ENCODE measurements around the gene GMIP. TPM values are rescaled to one million over a fixed set of nuclear protein-coding genes. Genes with fewer than 3 reads are reported as not detected.
"Not testable (repeated sequence)": the region's sequence is repeated elsewhere in the genome, so short reads cannot be mapped to it uniquely, and the experiment has no call there.

The GMIP gene
- total and polyA plus RNA-seq, 3 donors from 2014 or later, result 8.8 to 15.2 (median 13.4) TPM

GRCh38 chr19:19619181-19619848 is 24.1 kb downstream of the GMIP start:
- Histone ChIP-seq H3K4me1 (peaks cover 16% of the 10 kb centered on the region), H3K27me3 (no peaks in the 10 kb centered on the region), H3K27ac (no peak overlapping the region), H3K9me3 (no peaks in the 10 kb centered on the region), H3K36me3 (ENCODE audit: low read depth, missing control alignments) (no peaks in the 10 kb centered on the region), H3K4me3 (peak overlapping the region; percentile 57 to 62)
- WGBS, 2 donors, result 20 to 33% methylated on average over 19 to 21 of the region's 21 CpGs
- TF ChIP-seq POLR2A (IDR thresholded peaks at IDR 0.05) (no peak), CTCF (IDR thresholded peaks at IDR 0.05) (no peak)
- no peak for DNase-seq
- intact Hi-C loops (cut with DNase I; ENCODE audit: low total_unique reads), result no loop called here

GRCh38 chr19:19618219-19619051 is 25.0 kb downstream of the GMIP start, which contains the start of gene PBX4:
TSS of gene PBX4 (minus strand) at chr19:19618687. CDS start at chr19:19618629, 58 bp downstream.
- Histone ChIP-seq H3K4me3 (peak within 1 kb of the TSS; percentile 57 to 62), H3K4me1 (peaks cover 13% of the 10 kb centered on the region), H3K9me3 (no peaks in the 10 kb centered on the region), H3K27ac (no peak within 1 kb of the TSS), H3K36me3 (ENCODE audit: low read depth, missing control alignments) (no peaks in the 10 kb centered on the region), H3K27me3 (no peaks in the 10 kb centered on the region)
- no peak for TF ChIP-seq POLR2A (IDR thresholded peaks at IDR 0.05)
- DNase-seq, result peak; percentile 96
- WGBS, 2 donors, result 6 to 11% methylated on average over 34 to 55 of the region's 80 CpGs
- intact Hi-C loops (cut with DNase I; ENCODE audit: low total_unique reads), result no loop called here

GRCh38 chr19:19615086-19615485 is 28.4 kb downstream of the GMIP start:
- DNase-seq, result no peak
- Histone ChIP-seq H3K9me3 (no peaks in the 10 kb centered on the region), H3K4me3 (no peak overlapping the region), H3K4me1 (peaks cover 8% of the 10 kb centered on the region), H3K36me3 (ENCODE audit: low read depth, missing control alignments) (no peaks in the 10 kb centered on the region), H3K27me3 (no peaks in the 10 kb centered on the region), H3K27ac (no peak overlapping the region)
- TF ChIP-seq CTCF (IDR thresholded peaks at IDR 0.05) (no peak), POLR2A (IDR thresholded peaks at IDR 0.05) (no peak)
- intact Hi-C loops (cut with DNase I; ENCODE audit: low total_unique reads), result no loop called here
- 97 to 98% methylated on average over 3 of the region's 3 CpGs for WGBS, 2 donors

- whole genome bisulfite sequencing, 2 donors, result 89 to 96% methylated on average over 4 of the region's 4 CpGs
- no peaks in the 10 kb centered on the region for H3K27me3 ChIP-seq
- no peaks in the 10 kb centered on the region for H3K9me3 ChIP-seq
- intact Hi-C loops (cut with DNase I; ENCODE audit: low total_unique reads), result no loop called here
- no peak for TF ChIP-seq CTCF (IDR thresholded peaks at IDR 0.05)
- TF ChIP-seq POLR2A (IDR thresholded peaks at IDR 0.05), result no peak
- H3K27ac ChIP-seq, result no peak overlapping the region
- H3K4me1 ChIP-seq, result no peaks in the 10 kb centered on the region
- H3K4me3 ChIP-seq, result no peak overlapping the region
- H3K36me3 ChIP-seq (ENCODE audit: low read depth, missing control alignments), result no peaks in the 10 kb centered on the region
- no peak for DNase-seq
These were observed 30.0 kb downstream of the GMIP start for GRCh38 chr19:19613506-19613905.

- intact Hi-C loops (cut with DNase I; ENCODE audit: low total_unique reads), result no loop called here
- Histone ChIP-seq H3K4me1 (no peaks in the 10 kb centered on the region), H3K4me3 (no peak overlapping the region), H3K36me3 (ENCODE audit: low read depth, missing control alignments) (no peaks in the 10 kb centered on the region), H3K27me3 (no peaks in the 10 kb centered on the region), H3K9me3 (no peaks in the 10 kb centered on the region), H3K27ac (no peak overlapping the region)
- no peak for DNase-seq
- TF ChIP-seq POLR2A (IDR thresholded peaks at IDR 0.05), result no peak
- TF ChIP-seq CTCF (IDR thresholded peaks at IDR 0.05), result no peak
- WGBS, 2 donors, result 79 to 82% methylated on average over 10 of the region's 10 CpGs
These were observed 32.9 kb downstream of the GMIP start for GRCh38 chr19:19610376-19611202.

GRCh38 chr19:19606686-19607085 is 36.8 kb downstream of the GMIP start:
- intact Hi-C loops (cut with DNase I; ENCODE audit: low total_unique reads); H3K27ac ChIP-seq; H3K4me1 ChIP-seq; H3K27me3 ChIP-seq; DNase-seq; H3K9me3 ChIP-seq; H3K4me3 ChIP-seq; H3K36me3 ChIP-seq (ENCODE audit: low read depth, missing control alignments): not testable (repeated sequence)
- WGBS, 2 donors, result 94 to 96% methylated on average over 8 of the region's 8 CpGs

Data from testis (tissue), 3 donors.